Peyer's patch (tissue), 4 donors: Measurements from ENCODE around the gene PPOX.

Source experiments
- CTCF ChIP-seq, 6 experiments: fragments of 450-650 bp in 4 of 6; fragments of 200-600 bp in 2 of 6; sonication (generic) in 1 of 6; IDR thresholded peaks; one replicate each; pipeline ENCODE4 v1.5.1; 2017 to 2019; ENCODE audit warnings: antibody characterized with exemption in 6 of 6, mild to moderate bottlenecking in 3 of 6, moderate library complexity in 1 of 6
- POLR2A ChIP-seq, 2 donors: fragments of 450-650 bp; IDR thresholded peaks; one replicate each; pipeline ENCODE4 v1.5.1; 2017; ENCODE audit warnings: antibody characterized with exemption in 2 of 2, mild to moderate bottlenecking in 2 of 2, moderate library complexity in 2 of 2

- TF ChIP-seq POLR2A (IDR thresholded peaks at IDR 0.05) (no peak), CTCF (IDR thresholded peaks at IDR 0.05) (no peak)
Measured at GRCh38 chr1:161162806-161163205, 3.4 kb upstream of the PPOX start.
